Stomach (tissue), 9 donors: ENCODE data around the gene NTM. TPM values are rescaled to one million over a fixed set of nuclear protein-coding genes. Genes with fewer than 3 reads are reported as not detected.

Experiments
- DNase-seq, 2 donors: peaks; one replicate each; pipeline versions ENCODE4 v3.0.0 to v3.0.0-alpha.2; 2013 to 2019
- H3K27ac ChIP-seq, 5 donors: fragments of 200-600 bp in 4 of 5; sonication (generic) in 4 of 5; one replicate each; pipeline ENCODE4 v1.5.1; 2013 to 2019; ENCODE audit warnings: mild to moderate bottlenecking in 1 of 5, moderate library complexity in 1 of 5
- H3K27me3 ChIP-seq, 3 donors: fragments of 200-600 bp; sonication (generic); one replicate each; pipeline ENCODE4 v1.5.1; 2017 to 2019; ENCODE audit warnings: mixed run types in 1 of 3
- H3K36me3 ChIP-seq, 4 donors: fragments of 200-600 bp; sonication (generic); 1 replicate in 3 of 4; 2 replicates in 1 of 4; pipeline ENCODE4 v1.5.1; 2016 to 2019
- H3K4me1 ChIP-seq, 4 donors: fragments of 200-600 bp; sonication (generic); one replicate each; pipeline ENCODE4 v1.5.1; 2016 to 2019
- H3K4me3 ChIP-seq, 4 donors: fragments of 200-600 bp; sonication (generic) in 3 of 4; one replicate each; pipeline ENCODE4 v1.5.1; 2016 to 2019; ENCODE audit warnings: mild to moderate bottlenecking in 1 of 4
- H3K9me3 ChIP-seq, 4 donors: fragments of 200-600 bp; sonication (generic); one replicate each; pipeline ENCODE4 v1.5.1; 2016 to 2019
- EP300 ChIP-seq: sonication (generic); formaldehyde crosslinking; IDR thresholded peaks from one replicate; pipeline ENCODE4 v1.6.1; 2017; ENCODE audit warnings: antibody characterized with exemption
- POLR2A ChIP-seq, 4 donors: fragments of 450-650 bp; IDR thresholded peaks; one replicate each; pipeline ENCODE4 v1.6.1; 2016; ENCODE audit warnings: antibody characterized with exemption in 4 of 4, control low read depth in 2 of 4, mild to moderate bottlenecking in 1 of 4, moderate library complexity in 1 of 4
- POLR2AphosphoS5 ChIP-seq, 3 donors: sonication (generic); formaldehyde crosslinking; IDR thresholded peaks; one replicate each; pipeline ENCODE4 v1.6.1; 2016; ENCODE audit warnings: antibody characterized with exemption in 3 of 3
- WGBS, 5 donors: extraction: QIAGEN DNeasy Blood & Tissue Kit in 3 of 5; methylation state at CpG; one replicate each; pipeline versions ENCODE4 v1.1.5 to v1.1.7; 2013 to 2018; 5-methylcytosine and 5-hydroxymethylcytosine counted together
- intact Hi-C: fragments of 100-400 bp; cut with DNase I; formaldehyde crosslinking; loops from one replicate; pipeline ENCODE4 v1.15.1; 2023; ENCODE audit warnings: low total_unique reads
- polyA plus RNA-seq, 3 donors: library from polyadenylated mRNA; stranded (reverse); fragments of 200-250 nt; gene quantifications; one replicate each; pipeline ENCODE4 v1.2.3, GENCODE V29; 2013
- total RNA-seq, 5 donors: library from RNA; depleted of rRNA; stranded (reverse); fragments of >200 nt; gene quantifications; one replicate each; pipeline versions ENCODE4 v1.1.0 to v1.2.3, GENCODE V29; 2014 to 2016
- TF ChIP-seq, protein P1 (sequence below), 7 experiments: fragments of 450-650 bp in 4 of 7; fragments of 200-600 bp in 3 of 7; sonication (generic) in 3 of 7; IDR thresholded peaks; one replicate each; pipeline ENCODE4 v1.5.1; 2016 to 2019; ENCODE audit warnings: antibody characterized with exemption in 7 of 7, control low read depth in 2 of 7, mild to moderate bottlenecking in 1 of 7
- donor health status: healthy with polysubstance abuse.
- donor health status: Bipolar disorder and iron deficiency.
- donor health status: healthy.

Gene NTM
- total and polyA plus RNA-seq, 8 donors: 0.50 to 8.4 (median 1.3) TPM; not detected in 3

DNA sequence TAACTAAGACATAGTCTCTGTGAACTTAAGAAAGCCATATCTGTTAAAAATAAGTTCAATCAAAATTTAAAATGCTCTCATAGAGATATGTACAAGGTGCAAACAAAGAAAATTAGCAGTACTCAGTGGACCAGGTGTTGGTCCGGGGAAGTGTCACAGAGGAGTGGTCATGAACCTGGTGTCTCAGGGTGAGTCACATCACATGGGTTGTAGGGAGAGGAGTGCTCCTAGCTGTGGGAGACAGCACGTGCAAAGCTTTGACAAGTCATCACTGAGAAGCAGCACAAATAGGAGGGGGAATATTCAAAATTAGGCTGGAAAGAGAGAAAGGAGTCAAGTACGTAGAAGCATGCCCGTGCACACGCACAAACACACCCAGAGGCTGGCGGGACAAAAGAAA is 438.1 kb downstream of the NTM start:
- Histone ChIP-seq H3K4me3 (no peak overlapping the region), H3K4me1 (no peaks in the 10 kb centered on the region), H3K36me3 (no peaks in the 10 kb centered on the region), H3K27ac (no peak overlapping the region), H3K9me3 (no peaks in the 10 kb centered on the region), H3K27me3 (peaks cover 0 to 27% (median 0%) of the 10 kb centered on the region in 3 donors)
- no peak for DNase-seq
- 69 to 78% (median 73%) methylated on average over 6 of the region's 6 CpGs for WGBS, 5 donors
- TF ChIP-seq POLR2A (IDR thresholded peaks at IDR 0.05) (no peak), POLR2AphosphoS5 (IDR thresholded peaks at IDR 0.05) (no peak), EP300 (no peak)
- TF ChIP-seq, protein P1, sequence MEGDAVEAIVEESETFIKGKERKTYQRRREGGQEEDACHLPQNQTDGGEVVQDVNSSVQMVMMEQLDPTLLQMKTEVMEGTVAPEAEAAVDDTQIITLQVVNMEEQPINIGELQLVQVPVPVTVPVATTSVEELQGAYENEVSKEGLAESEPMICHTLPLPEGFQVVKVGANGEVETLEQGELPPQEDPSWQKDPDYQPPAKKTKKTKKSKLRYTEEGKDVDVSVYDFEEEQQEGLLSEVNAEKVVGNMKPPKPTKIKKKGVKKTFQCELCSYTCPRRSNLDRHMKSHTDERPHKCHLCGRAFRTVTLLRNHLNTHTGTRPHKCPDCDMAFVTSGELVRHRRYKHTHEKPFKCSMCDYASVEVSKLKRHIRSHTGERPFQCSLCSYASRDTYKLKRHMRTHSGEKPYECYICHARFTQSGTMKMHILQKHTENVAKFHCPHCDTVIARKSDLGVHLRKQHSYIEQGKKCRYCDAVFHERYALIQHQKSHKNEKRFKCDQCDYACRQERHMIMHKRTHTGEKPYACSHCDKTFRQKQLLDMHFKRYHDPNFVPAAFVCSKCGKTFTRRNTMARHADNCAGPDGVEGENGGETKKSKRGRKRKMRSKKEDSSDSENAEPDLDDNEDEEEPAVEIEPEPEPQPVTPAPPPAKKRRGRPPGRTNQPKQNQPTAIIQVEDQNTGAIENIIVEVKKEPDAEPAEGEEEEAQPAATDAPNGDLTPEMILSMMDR (IDR thresholded peaks at IDR 0.05): no peak
- intact Hi-C loops: no loop called here

DNA sequence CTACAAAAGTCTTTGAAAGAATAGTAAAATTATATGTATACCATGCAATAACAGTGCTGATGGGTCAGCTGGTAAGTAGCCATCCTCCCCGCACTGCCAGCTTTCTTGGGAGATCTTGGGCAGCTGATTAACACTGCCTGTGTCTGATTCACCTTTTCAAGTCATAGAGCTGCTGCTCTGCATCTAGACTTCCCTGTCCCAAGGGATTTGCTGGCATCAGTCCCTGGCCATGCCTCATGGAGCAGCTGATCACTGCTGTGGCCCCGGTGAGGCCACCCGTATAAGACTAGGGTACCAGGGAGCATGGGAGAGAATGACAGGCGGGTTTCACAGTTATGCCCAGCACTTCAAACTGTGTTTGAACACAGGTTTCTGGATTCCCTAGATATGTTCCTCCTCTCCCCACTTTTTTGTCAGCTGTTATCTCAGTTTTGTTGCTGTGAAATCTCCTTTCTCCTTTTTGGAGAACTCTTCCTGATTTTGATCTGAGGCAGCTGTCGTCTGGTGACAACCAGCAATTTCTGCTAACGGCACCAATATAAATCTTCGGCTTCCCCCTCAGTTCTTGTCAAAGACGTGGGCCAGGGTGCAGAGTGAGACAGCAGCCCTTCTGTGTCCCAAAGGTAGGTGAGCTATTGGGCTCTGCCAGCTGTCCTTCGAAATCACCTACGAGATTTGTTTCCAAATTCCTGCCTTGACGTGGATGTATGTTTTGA is 438.9 kb downstream of the NTM start:
- H3K27me3 ChIP-seq: peaks cover 0 to 23% (median 0%) of the 10 kb centered on the region in 3 donors
- WGBS, 5 donors: 55 to 64% (median 61%) methylated on average over 11 of the region's 11 CpGs
- TF ChIP-seq POLR2A (IDR thresholded peaks at IDR 0.05): no peak
- TF ChIP-seq EP300: no peak
- TF ChIP-seq POLR2AphosphoS5 (IDR thresholded peaks at IDR 0.05): no peak
- H3K36me3 ChIP-seq: no peaks in the 10 kb centered on the region
- intact Hi-C loops: no loop called here
- H3K4me3 ChIP-seq: no peak overlapping the region
- DNase-seq: no peak
- no peak overlapping the region for H3K27ac ChIP-seq
- no peaks in the 10 kb centered on the region for H3K9me3 ChIP-seq
- no peaks in the 10 kb centered on the region for H3K4me1 ChIP-seq

DNA sequence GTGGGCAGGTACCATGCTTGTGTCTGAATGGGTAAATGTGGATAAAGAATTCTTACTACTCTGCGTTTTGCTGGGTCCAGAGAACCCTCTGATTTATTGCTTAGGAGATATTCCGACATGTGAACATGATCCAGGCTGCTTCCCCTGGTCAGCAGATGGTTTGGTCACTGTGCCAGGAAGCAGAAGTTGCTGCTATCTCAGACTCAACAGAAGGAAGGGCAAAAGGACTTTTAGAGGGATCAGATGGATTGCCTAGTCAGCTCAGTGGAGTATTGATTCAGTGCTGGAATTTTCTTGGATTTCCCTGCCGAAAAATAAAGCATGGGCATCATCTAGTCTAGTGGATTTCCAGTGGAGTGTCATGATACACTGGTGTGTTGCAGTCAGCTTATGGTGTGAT is 440.1 kb downstream of the NTM start:
- WGBS, 5 donors: 34 to 59% (median 50%) methylated on average over 3 of the region's 3 CpGs
- Histone ChIP-seq H3K36me3 (no peaks in the 10 kb centered on the region), H3K9me3 (no peaks in the 10 kb centered on the region), H3K27me3 (peaks cover 0 to 23% (median 0%) of the 10 kb centered on the region in 3 donors), H3K4me3 (no peak overlapping the region), H3K27ac (no peak overlapping the region), H3K4me1 (no peaks in the 10 kb centered on the region)
- no peak for TF ChIP-seq POLR2AphosphoS5 (IDR thresholded peaks at IDR 0.05)
- intact Hi-C loops: no loop called here
- DNase-seq: no peak

DNA sequence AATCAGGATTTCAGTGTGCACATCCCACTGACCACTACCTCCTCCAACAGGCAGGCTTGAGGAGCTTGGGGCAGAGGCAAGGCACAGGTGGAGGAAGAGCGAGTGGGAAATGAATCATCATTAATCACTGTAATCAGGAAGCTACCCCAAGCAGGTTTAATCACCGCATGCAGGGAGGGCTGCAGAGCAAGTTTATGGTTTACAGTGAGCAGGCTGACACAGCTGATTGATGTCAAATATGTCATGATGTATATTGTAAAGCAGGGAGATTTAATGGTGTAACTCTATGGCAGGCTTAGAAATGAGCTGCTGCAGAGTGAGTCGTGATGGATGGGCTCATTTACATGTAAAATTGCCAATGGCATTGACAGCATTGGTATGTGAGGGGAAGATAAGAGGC is 441.0 kb downstream of the NTM start:
- intact Hi-C loops: no loop called here
- H3K27me3 ChIP-seq: peaks cover 0 to 23% (median 0%) of the 10 kb centered on the region in 3 donors
- WGBS, 5 donors: 32 to 65% (median 42%) methylated on average over 3 of the region's 3 CpGs
- H3K9me3 ChIP-seq: no peaks in the 10 kb centered on the region
- TF ChIP-seq POLR2AphosphoS5 (IDR thresholded peaks at IDR 0.05): no peak
- TF ChIP-seq, protein P1 (IDR thresholded peaks at IDR 0.05): no peak
- TF ChIP-seq POLR2A (IDR thresholded peaks at IDR 0.05): no peak
- TF ChIP-seq EP300: no peak
- no peak overlapping the region for H3K4me3 ChIP-seq
- no peak overlapping the region for H3K27ac ChIP-seq
- no peak for DNase-seq
- H3K36me3 ChIP-seq: no peaks in the 10 kb centered on the region
- no peaks in the 10 kb centered on the region for H3K4me1 ChIP-seq

DNA sequence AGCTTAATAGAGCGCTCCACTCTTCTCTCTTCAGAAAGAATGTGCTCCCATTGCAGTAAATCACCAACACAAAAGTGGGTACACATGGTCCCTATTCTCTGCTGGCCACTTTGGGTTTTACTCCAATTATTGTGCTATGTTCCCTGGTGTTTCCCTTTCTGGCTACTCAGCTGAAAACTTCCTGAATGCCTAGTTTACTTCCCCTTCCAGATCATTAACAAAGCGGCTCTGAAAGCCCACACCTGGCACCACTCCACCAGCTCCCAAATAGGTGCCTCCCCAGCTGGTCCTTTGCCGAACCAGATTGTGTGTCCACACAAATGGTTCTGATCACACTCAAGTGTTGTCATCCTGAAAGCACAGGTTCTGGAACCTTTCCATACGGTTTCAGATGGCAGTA is 443.7 kb downstream of the NTM start:
- WGBS, 5 donors: 39 to 68% (median 55%) methylated on average over 4 of the region's 4 CpGs
- peaks cover 0 to 35% (median 0%) of the 10 kb centered on the region in 3 donors for H3K27me3 ChIP-seq
- H3K36me3 ChIP-seq: no peaks in the 10 kb centered on the region
- H3K4me1 ChIP-seq: no peaks in the 10 kb centered on the region
- no peaks in the 10 kb centered on the region for H3K9me3 ChIP-seq
- DNase-seq: peak in 1 of 2 donors; percentile 13
- H3K27ac ChIP-seq: no peak overlapping the region
- intact Hi-C loops: no loop called here
- no peak overlapping the region for H3K4me3 ChIP-seq
- TF ChIP-seq POLR2AphosphoS5 (IDR thresholded peaks at IDR 0.05) (no peak), POLR2A (IDR thresholded peaks at IDR 0.05) (no peak)

DNA sequence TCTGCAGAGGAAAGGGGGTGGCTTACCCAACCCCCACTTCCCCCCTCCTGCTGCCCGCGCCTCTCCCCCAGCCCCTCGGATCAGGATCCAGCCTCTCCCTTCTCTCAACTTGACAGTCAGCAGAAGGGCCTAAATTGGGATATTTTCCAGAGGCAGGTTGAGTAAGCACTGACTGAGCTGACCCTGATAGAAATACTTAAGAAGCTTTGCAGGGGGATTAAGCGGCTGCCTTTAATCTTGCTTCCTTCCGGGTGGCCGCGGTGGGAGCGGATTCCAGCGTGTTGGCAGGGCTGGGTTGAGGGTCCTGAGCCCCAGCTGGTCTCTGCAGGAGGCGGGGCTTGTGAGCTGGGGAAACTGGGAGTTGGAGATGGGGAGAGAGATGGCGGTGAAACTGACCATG is 445.2 kb downstream of the NTM start:
- H3K9me3 ChIP-seq: no peaks in the 10 kb centered on the region
- H3K27me3 ChIP-seq: peaks cover 0 to 32% (median 0%) of the 10 kb centered on the region in 3 donors
- no peak for TF ChIP-seq POLR2A (IDR thresholded peaks at IDR 0.05)
- TF ChIP-seq EP300: no peak
- H3K36me3 ChIP-seq: no peaks in the 10 kb centered on the region
- no peak overlapping the region for H3K27ac ChIP-seq
- H3K4me3 ChIP-seq: no peak overlapping the region
- DNase-seq: peak in 1 of 2 donors; percentile 23
- WGBS, 5 donors: 18 to 34% (median 24%) methylated on average over 11 of the region's 11 CpGs
- no peaks in the 10 kb centered on the region for H3K4me1 ChIP-seq
- intact Hi-C loops: no loop called here
